ENCODE data around the gene ZNF878.
"Not testable (repeated sequence)": the region's sequence is repeated elsewhere in the genome, so short reads cannot be mapped to it uniquely, and the experiment has no call there.

ZNF878 gene

GRCh38 chr19:12052497-12053169, at the start of gene ZNF878:
Gene ZNF878, minus strand, starts transcription at chr19:12052961. Its CDS starts 160 bp downstream, at chr19:12052801.
- in situ Hi-C loops (cut with MboI; ENCODE audit: low sequenced_read_pairs), result no loop called here

GRCh38 chr19:12098040-12098439, 45.3 kb upstream of the ZNF878 start:
- in situ Hi-C loops (cut with MboI; ENCODE audit: low sequenced_read_pairs), result no loop called here

GRCh38 chr19:12095111-12095790, 42.5 kb upstream of the ZNF878 start:
- in situ Hi-C loops (cut with MboI; ENCODE audit: low sequenced_read_pairs), result no loop called here

- in situ Hi-C loops (cut with MboI; ENCODE audit: low sequenced_read_pairs), result no loop called here
Measured at GRCh38 chr19:12093777-12094176, 41.0 kb upstream of the ZNF878 start.

- in situ Hi-C loops (cut with MboI; ENCODE audit: low sequenced_read_pairs), result no loop called here
Measured at GRCh38 chr19:12092956-12093355, 40.2 kb upstream of the ZNF878 start.

GRCh38 chr19:12092065-12092867, 39.5 kb upstream of the ZNF878 start:
- in situ Hi-C loops (cut with MboI; ENCODE audit: low sequenced_read_pairs), result no loop called here

GRCh38 chr19:12090807-12091206, 38.0 kb upstream of the ZNF878 start:
- in situ Hi-C loops (cut with MboI; ENCODE audit: low sequenced_read_pairs), result no loop called here

- in situ Hi-C loops (cut with MboI; ENCODE audit: low sequenced_read_pairs), result no loop called here
Measured at GRCh38 chr19:12085074-12085818, 32.5 kb upstream of the ZNF878 start.

- in situ Hi-C loops (cut with MboI; ENCODE audit: low sequenced_read_pairs), result not testable (repeated sequence)
Measured at GRCh38 chr19:12083336-12083735, 30.6 kb upstream of the ZNF878 start.

GRCh38 chr19:12077375-12077774, 24.6 kb upstream of the ZNF878 start:
- in situ Hi-C loops (cut with MboI; ENCODE audit: low sequenced_read_pairs), result no loop called here

- in situ Hi-C loops (cut with MboI; ENCODE audit: low sequenced_read_pairs), result not testable (repeated sequence)
Measured at GRCh38 chr19:12076331-12076730, 23.6 kb upstream of the ZNF878 start.

- in situ Hi-C loops (cut with MboI; ENCODE audit: low sequenced_read_pairs), result no loop called here
Measured at GRCh38 chr19:12075538-12076139, 22.9 kb upstream of the ZNF878 start.

- in situ Hi-C loops (cut with MboI; ENCODE audit: low sequenced_read_pairs), result no loop called here
Measured at GRCh38 chr19:12064590-12065538, 12.1 kb upstream of the ZNF878 start, which contains the start of gene ZNF844. Gene ZNF844, plus strand, starts transcription at chr19:12064731. Its CDS starts 143 bp downstream, at chr19:12064874.

GRCh38 chr19:12055784-12056183, 3.0 kb upstream of the ZNF878 start:
- in situ Hi-C loops (cut with MboI; ENCODE audit: low sequenced_read_pairs), result no loop called here

GRCh38 chr19:12052091-12052496, 667 bp downstream of the ZNF878 start:
- in situ Hi-C loops (cut with MboI; ENCODE audit: low sequenced_read_pairs), result no loop called here

GRCh38 chr19:12047868-12048267, 4.9 kb downstream of the ZNF878 start:
- in situ Hi-C loops (cut with MboI; ENCODE audit: low sequenced_read_pairs), result no loop called here

GRCh38 chr19:12043752-12044422, 8.9 kb downstream of the ZNF878 start:
- in situ Hi-C loops (cut with MboI; ENCODE audit: low sequenced_read_pairs), result no loop called here

- in situ Hi-C loops (cut with MboI; ENCODE audit: low sequenced_read_pairs), result no loop called here
Measured at GRCh38 chr19:12042893-12043292, 9.9 kb downstream of the ZNF878 start.
